ENCODE measurements around the gene PLPP4.

- TF ChIP-seq CTCF (conservative IDR thresholded peaks at IDR 0.05; ENCODE audit: low read depth, low read length), result no peak
- no peak for TF ChIP-seq EZH2 (IDR thresholded peaks at IDR 0.05; ENCODE audit: low read length, unreplicated experiment)
- TF ChIP-seq EZH2phosphoT487 (IDR thresholded peaks at IDR 0.05; ENCODE audit: borderline replicate concordance, low read length), result no peak
Observed at GRCh38 chr10:120552262-120552661, 95.2 kb downstream of the PLPP4 start.

Measured in PC-3 (cell line).